ENCODE results near the gene ATAD3A. TPM values are rescaled to one million over a fixed set of nuclear protein-coding genes. Genes with fewer than 3 reads are reported as not detected.

The ATAD3A gene
- total RNA-seq, 3 donors from 2014 or later (not counting 1 experiment from before 2014, with no cell fraction given) = 17.3 to 37.3 (median 22.2) TPM

DNA sequence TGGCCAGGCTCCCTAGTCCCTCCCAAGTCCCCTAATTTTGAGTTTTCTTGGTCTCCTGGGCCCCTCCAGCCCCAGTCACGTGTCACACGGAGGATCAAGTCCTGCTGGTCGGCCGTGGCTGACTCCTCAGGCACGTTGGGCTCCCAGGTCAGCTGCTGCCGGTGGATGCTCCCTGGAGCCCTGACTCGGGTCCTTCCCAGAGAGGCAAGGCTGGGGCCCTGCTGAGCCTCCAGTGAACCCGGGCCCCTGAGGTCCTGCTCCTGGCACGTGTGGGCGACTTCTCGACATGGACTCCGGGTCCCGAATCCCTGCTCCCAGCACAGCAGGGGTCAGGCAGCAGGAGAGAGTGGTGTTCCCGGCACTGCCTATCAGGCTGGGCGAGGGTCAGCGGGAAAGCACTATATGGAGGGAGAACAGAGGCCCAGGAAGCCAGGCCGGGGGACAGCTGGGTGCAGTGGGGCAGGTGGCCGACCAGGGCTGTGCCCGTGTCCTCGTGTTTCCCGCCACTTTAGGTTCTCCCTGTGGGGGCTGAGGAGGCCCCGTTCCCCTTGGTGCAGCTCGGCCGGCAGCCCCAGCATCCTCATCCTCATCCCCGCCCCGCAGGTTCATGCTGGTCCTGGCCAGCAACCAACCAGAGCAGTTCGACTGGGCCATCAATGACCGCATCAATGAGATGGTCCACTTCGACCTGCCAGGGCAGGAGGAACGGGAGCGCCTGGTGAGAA, 15.3 kb downstream of the ATAD3A start:
- Histone ChIP-seq H3K27me3 (ENCODE audit: control insufficient read depth, insufficient read depth, low read length) (no peaks in the 10 kb centered on the region), H3K4me1 (ENCODE audit: control insufficient read depth, insufficient read depth, low read length) (no peaks in the 10 kb centered on the region), H3K4me3 (ENCODE audit: low read length) (no peak overlapping the region), H3K36me3 (ENCODE audit: control insufficient read depth, insufficient read depth, low read length) (peaks cover 17% of the 10 kb centered on the region), H3K9me3 (ENCODE audit: control insufficient read depth, insufficient read depth, low read length) (peaks cover 6% of the 10 kb centered on the region), H3K27ac (ENCODE audit: low read length) (no peak overlapping the region)
- no peaks in the 10 kb centered on the region for H3K9me3 Mint-ChIP-seq
- no peaks in the 10 kb centered on the region for H3K4me1 Mint-ChIP-seq
- H3K36me3 Mint-ChIP-seq = no peaks in the 10 kb centered on the region
- ATAC-seq = no peak
- intact Hi-C loops (cut with micrococcal nuclease) = no loop called here
- 95% methylated on average over 31 of the region's 31 CpGs for WGBS (ENCODE audit: insufficient coverage)
- no peak overlapping the region for H3K4me3 Mint-ChIP-seq
- TF ChIP-seq, protein P1, sequence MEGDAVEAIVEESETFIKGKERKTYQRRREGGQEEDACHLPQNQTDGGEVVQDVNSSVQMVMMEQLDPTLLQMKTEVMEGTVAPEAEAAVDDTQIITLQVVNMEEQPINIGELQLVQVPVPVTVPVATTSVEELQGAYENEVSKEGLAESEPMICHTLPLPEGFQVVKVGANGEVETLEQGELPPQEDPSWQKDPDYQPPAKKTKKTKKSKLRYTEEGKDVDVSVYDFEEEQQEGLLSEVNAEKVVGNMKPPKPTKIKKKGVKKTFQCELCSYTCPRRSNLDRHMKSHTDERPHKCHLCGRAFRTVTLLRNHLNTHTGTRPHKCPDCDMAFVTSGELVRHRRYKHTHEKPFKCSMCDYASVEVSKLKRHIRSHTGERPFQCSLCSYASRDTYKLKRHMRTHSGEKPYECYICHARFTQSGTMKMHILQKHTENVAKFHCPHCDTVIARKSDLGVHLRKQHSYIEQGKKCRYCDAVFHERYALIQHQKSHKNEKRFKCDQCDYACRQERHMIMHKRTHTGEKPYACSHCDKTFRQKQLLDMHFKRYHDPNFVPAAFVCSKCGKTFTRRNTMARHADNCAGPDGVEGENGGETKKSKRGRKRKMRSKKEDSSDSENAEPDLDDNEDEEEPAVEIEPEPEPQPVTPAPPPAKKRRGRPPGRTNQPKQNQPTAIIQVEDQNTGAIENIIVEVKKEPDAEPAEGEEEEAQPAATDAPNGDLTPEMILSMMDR (IDR thresholded peaks at IDR 0.05) = no peak
- DNase-seq = no peak
- H3K27ac Mint-ChIP-seq = no peak overlapping the region
- no peaks in the 10 kb centered on the region for H3K27me3 Mint-ChIP-seq (ENCODE audit: low read depth in 2 of 2)

DNA sequence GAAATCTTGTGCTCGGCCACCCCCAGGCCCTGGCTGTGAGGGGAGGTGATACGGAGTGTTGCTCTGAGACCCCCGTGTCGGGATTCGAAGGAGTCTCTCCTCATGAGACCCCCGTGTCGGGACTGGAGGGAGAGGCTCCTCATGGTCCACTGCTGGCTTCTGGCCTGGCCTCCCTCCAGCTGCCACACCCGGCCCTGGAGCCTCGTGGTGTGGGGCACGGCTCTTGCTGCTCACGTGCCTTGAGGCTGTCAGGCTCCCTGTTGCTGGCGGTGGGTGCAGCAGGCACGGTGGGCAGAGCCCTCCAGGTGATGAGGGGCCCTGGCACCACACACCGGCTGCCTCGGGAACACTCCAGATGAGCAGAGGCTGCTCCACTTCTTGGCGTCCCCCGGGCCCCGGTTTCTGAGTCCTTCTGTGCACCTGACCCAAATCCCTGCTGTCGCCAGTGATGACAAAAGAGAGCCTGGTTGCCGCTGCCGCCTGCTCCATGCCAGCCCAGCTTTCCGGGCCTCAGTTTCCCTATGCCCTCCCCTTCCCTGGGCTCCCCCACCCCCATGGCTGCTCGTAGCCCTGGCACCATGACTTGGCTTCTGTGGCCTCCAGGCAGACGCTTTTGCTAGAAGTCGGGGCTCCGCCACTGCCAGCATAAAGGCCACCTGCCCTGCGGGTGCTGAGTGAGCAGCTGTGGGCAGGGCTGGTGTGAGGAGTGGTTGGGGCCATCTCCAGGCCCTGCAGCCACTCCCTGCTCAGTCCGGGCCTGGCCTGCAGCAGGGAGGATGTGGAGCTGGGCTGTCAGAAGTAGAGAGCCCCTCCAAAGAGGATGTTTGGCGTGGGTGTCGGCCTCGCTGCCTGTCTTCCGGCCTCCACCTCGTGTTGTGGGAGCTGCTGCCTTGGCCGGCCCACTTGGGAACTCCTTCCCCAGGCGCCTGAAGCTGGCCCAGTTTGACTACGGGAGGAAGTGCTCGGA, 16.6 kb downstream of the ATAD3A start:
- Histone ChIP-seq H3K4me3 (ENCODE audit: low read length) (no peak overlapping the region), H3K27ac (ENCODE audit: low read length) (no peak overlapping the region), H3K9me3 (ENCODE audit: control insufficient read depth, insufficient read depth, low read length) (peaks cover 6% of the 10 kb centered on the region), H3K36me3 (ENCODE audit: control insufficient read depth, insufficient read depth, low read length) (peaks cover 16% of the 10 kb centered on the region), H3K4me1 (ENCODE audit: control insufficient read depth, insufficient read depth, low read length) (no peaks in the 10 kb centered on the region), H3K27me3 (ENCODE audit: control insufficient read depth, insufficient read depth, low read length) (no peaks in the 10 kb centered on the region)
- H3K4me3 Mint-ChIP-seq = no peak overlapping the region
- no peaks in the 10 kb centered on the region for H3K27me3 Mint-ChIP-seq (ENCODE audit: low read depth in 2 of 2)
- 97% methylated on average over 34 of the region's 37 CpGs for WGBS (ENCODE audit: insufficient coverage)
- H3K4me1 Mint-ChIP-seq = no peaks in the 10 kb centered on the region
- ATAC-seq = no peak
- no peak overlapping the region for H3K27ac Mint-ChIP-seq
- intact Hi-C loops (cut with micrococcal nuclease) = no loop called here
- no peak for DNase-seq
- H3K9me3 Mint-ChIP-seq = no peaks in the 10 kb centered on the region
- no peaks in the 10 kb centered on the region for H3K36me3 Mint-ChIP-seq
- TF ChIP-seq, protein P1 (IDR thresholded peaks at IDR 0.05) = no peak

DNA sequence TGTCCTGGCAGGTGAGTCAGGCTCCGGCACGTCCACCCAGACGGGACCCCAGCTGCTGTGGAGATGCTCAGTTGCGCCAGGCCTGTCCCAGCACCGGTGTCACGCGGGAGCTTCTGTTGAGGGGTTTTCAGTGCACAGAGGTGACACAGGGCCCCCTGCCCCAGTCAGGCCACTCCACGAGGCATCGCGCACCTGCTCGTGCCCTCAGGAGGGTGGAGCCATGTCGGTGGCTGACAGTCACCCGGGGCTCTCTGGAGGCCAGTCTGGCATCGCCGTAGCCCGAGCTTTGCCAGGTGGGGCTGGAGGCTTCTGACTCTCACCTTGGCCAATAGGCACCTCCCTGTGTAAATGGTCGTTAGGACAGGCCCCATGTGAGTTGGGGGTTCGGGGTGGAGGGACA, 17.4 kb downstream of the ATAD3A start:
- H3K36me3 ChIP-seq (ENCODE audit: control insufficient read depth, insufficient read depth, low read length) = peaks cover 15% of the 10 kb centered on the region
- no peaks in the 10 kb centered on the region for H3K27me3 Mint-ChIP-seq (ENCODE audit: low read depth in 2 of 2)
- no peak overlapping the region for H3K27ac ChIP-seq (ENCODE audit: low read length)
- H3K27me3 ChIP-seq (ENCODE audit: control insufficient read depth, insufficient read depth, low read length) = no peaks in the 10 kb centered on the region
- intact Hi-C loops (cut with micrococcal nuclease) = no loop called here
- no peak overlapping the region for H3K4me3 ChIP-seq (ENCODE audit: low read length)
- WGBS (ENCODE audit: insufficient coverage) = 98% methylated on average over 15 of the region's 18 CpGs
- no peaks in the 10 kb centered on the region for H3K4me1 ChIP-seq (ENCODE audit: control insufficient read depth, insufficient read depth, low read length)
- ATAC-seq = no peak
- no peak overlapping the region for H3K27ac Mint-ChIP-seq
- peaks cover 6% of the 10 kb centered on the region for H3K9me3 ChIP-seq (ENCODE audit: control insufficient read depth, insufficient read depth, low read length)
- no peaks in the 10 kb centered on the region for H3K36me3 Mint-ChIP-seq
- no peaks in the 10 kb centered on the region for H3K4me1 Mint-ChIP-seq
- TF ChIP-seq, protein P1 (IDR thresholded peaks at IDR 0.05) = no peak
- H3K9me3 Mint-ChIP-seq = no peaks in the 10 kb centered on the region
- H3K4me3 Mint-ChIP-seq = no peak overlapping the region
- DNase-seq = no peak

All from natural killer cell (primary cell).